Naive thymus-derived CD8-positive, alpha-beta T cell (primary cell): ENCODE measurements around the gene KRTAP13-2. TPM values are rescaled to one million over a fixed set of nuclear protein-coding genes. Genes with fewer than 3 reads are reported as not detected.

Source experiments
- ATAC-seq, 2 donors: fragments of 150-1000 bp; cut with Tn5 transposase in 1 of 2; sonication (Bioruptor Pico), chemical (Tn5 transposase) in 1 of 2; 1 replicate in 1 of 2; 2 replicates in 1 of 2; pipeline ENCODE4 v1.10.0; 2021; ENCODE audit warnings: mild to moderate bottlenecking in 2 of 2, moderate library complexity in 2 of 2
- POLR2A ChIA-PET: fragments of 350-600 bp; sonication (Branson Sonifier 250); formaldehyde crosslinking; loops from one replicate; lab custom pipeline; 2021; ENCODE audit warnings: antibody characterized with exemption; lab: Charles Lee
- DNase-seq, 10 donors: peaks; one replicate each; pipeline versions ENCODE4 v3.0.0 to v3.0.0-alpha.2; 2020 to 2022
- H3K27ac Mint-ChIP-seq, 10 donors: one replicate each; pipeline ENCODE4 v1.8.0; 2020 to 2022; ENCODE audit warnings: mild to moderate bottlenecking in 10 of 10, mixed read lengths in 10 of 10, moderate library complexity in 4 of 10, inconsistent platforms in 1 of 10
- H3K27me3 Mint-ChIP-seq, 5 donors: one replicate each; pipeline ENCODE4 v1.8.0; 2021 to 2022; ENCODE audit warnings: mixed read lengths in 5 of 5
- H3K36me3 Mint-ChIP-seq, 3 donors: one replicate each; pipeline ENCODE4 v1.8.0; 2020 to 2022; ENCODE audit warnings: mixed read lengths in 3 of 3, mild to moderate bottlenecking in 2 of 3, inconsistent platforms in 1 of 3
- H3K4me1 Mint-ChIP-seq, 4 donors: one replicate each; pipeline ENCODE4 v1.8.0; 2021 to 2022; ENCODE audit warnings: mixed read lengths in 4 of 4
- H3K4me3 Mint-ChIP-seq, 10 donors: one replicate each; pipeline ENCODE4 v1.8.0; 2020 to 2022; ENCODE audit warnings: mild to moderate bottlenecking in 10 of 10, mixed read lengths in 10 of 10, moderate library complexity in 6 of 10, inconsistent platforms in 1 of 10
- H3K9me3 Mint-ChIP-seq, 9 donors: one replicate each; pipeline ENCODE4 v1.8.0; 2020 to 2022; ENCODE audit warnings: mixed read lengths in 9 of 9, mild to moderate bottlenecking in 3 of 9, inconsistent platforms in 1 of 9, moderate library complexity in 1 of 9
- microRNA-seq: library from miRNA; unstranded; fragments of <30 nt; microRNA quantifications from one replicate; pipeline ENCODE4 v1.2.0, GENCODE V29; 2022; ENCODE audit warnings: borderline microRNAs expressed
- polyA plus RNA-seq, 3 donors: library from polyadenylated mRNA; unstranded; fragments of 300-500 nt; fragmentation: Illumina TruSeq; gene quantifications; one replicate each; pipeline ENCODE4 v1.2.3, GENCODE V29; 2021
- total RNA-seq, 8 experiments: library from RNA in 2 of 8; stranded (reverse) in 2 of 8; gene quantifications; one replicate each; pipeline ENCODE4 v1.2.3 and lab custom pipeline; 2021 to 2026

KRTAP13-2 gene
- total and polyA plus RNA-seq, 5 experiments from 2014 or later: not detected

- Mint-ChIP-seq H3K27me3 (peaks cover 3 to 15% (median 4%) of the 10 kb centered on the region in 5 donors), H3K4me1 (no peaks in the 10 kb centered on the region), H3K9me3 (no peaks in the 10 kb centered on the region), H3K36me3 (no peaks in the 10 kb centered on the region), H3K27ac (no peak overlapping the region), H3K4me3 (no peak overlapping the region)
- DNase-seq (peak in 9 of 10 donors; percentile 1 to 58 (median 18)), ATAC-seq (no peak)
- POLR2A ChIA-PET: no interaction called here
These were observed 31.1 kb downstream of the KRTAP13-2 start for GRCh38 chr21:30340714-30341573.

- H3K36me3 Mint-ChIP-seq: no peaks in the 10 kb centered on the region
- DNase-seq: no peak
- peaks cover 3 to 10% (median 4%) of the 10 kb centered on the region in 5 donors for H3K27me3 Mint-ChIP-seq
- ATAC-seq: no peak
- no peaks in the 10 kb centered on the region for H3K9me3 Mint-ChIP-seq
- H3K4me3 Mint-ChIP-seq: no peak overlapping the region
- POLR2A ChIA-PET: interaction anchor here (0.7 kb wide), 2 partner anchors 25 to 95 kb away, joined by 3 to 6 read pairs; no protein-coding TSS in a partner anchor
- no peaks in the 10 kb centered on the region for H3K4me1 Mint-ChIP-seq
- no peak overlapping the region for H3K27ac Mint-ChIP-seq
These were observed 33.4 kb downstream of the KRTAP13-2 start for GRCh38 chr21:30338717-30339116.

GRCh38 chr21:30337772-30338171 is 34.3 kb downstream of the KRTAP13-2 start:
- Mint-ChIP-seq H3K4me1 (no peaks in the 10 kb centered on the region), H3K4me3 (no peak overlapping the region), H3K27me3 (peaks cover 3 to 10% (median 4%) of the 10 kb centered on the region in 5 donors), H3K36me3 (no peaks in the 10 kb centered on the region), H3K9me3 (no peaks in the 10 kb centered on the region), H3K27ac (no peak overlapping the region)
- POLR2A ChIA-PET: no interaction called here
- ATAC-seq (no peak), DNase-seq (no peak)

- no peak within 1 kb of the TSS for H3K4me3 Mint-ChIP-seq
- no peak for DNase-seq
- POLR2A ChIA-PET: no interaction called here
These were observed 34.8 kb downstream of the KRTAP13-2 start, which contains the start of gene KRTAP27-1 for GRCh38 chr21:30337276-30337744. TSS of gene KRTAP27-1 (minus strand) at chr21:30337694. CDS start at chr21:30337668, 26 bp downstream.

GRCh38 chr21:30336596-30336995 is 35.5 kb downstream of the KRTAP13-2 start:
- Mint-ChIP-seq H3K27ac (no peak overlapping the region), H3K27me3 (peaks cover 0 to 2% (median 0%) of the 10 kb centered on the region in 5 donors), H3K4me1 (no peaks in the 10 kb centered on the region), H3K36me3 (no peaks in the 10 kb centered on the region), H3K4me3 (no peak overlapping the region), H3K9me3 (no peaks in the 10 kb centered on the region)
- POLR2A ChIA-PET: no interaction called here
- DNase-seq (no peak), ATAC-seq (no peak)

More at GRCh38 chr21:30337276-30337744, 34.8 kb downstream of the KRTAP13-2 start, which contains the start of gene KRTAP27-1:
- Mint-ChIP-seq H3K9me3 (no peaks in the 10 kb centered on the region), H3K36me3 (no peaks in the 10 kb centered on the region), H3K27ac (no peak within 1 kb of the TSS), H3K4me1 (no peaks in the 10 kb centered on the region), H3K27me3 (peaks cover 3 to 8% (median 4%) of the 10 kb centered on the region in 5 donors)
- ATAC-seq: no peak

GRCh38 chr21:30333736-30334135 is 38.3 kb downstream of the KRTAP13-2 start:
- Mint-ChIP-seq H3K27ac (no peak overlapping the region), H3K4me3 (no peak overlapping the region), H3K36me3 (no peaks in the 10 kb centered on the region), H3K4me1 (no peaks in the 10 kb centered on the region), H3K9me3 (no peaks in the 10 kb centered on the region), H3K27me3 (peaks cover 0 to 7% (median 0%) of the 10 kb centered on the region in 5 donors)
- DNase-seq: no peak
- no peak for ATAC-seq
- POLR2A ChIA-PET: no interaction called here

GRCh38 chr21:30332681-30333080 is 39.4 kb downstream of the KRTAP13-2 start:
- Mint-ChIP-seq H3K27ac (no peak overlapping the region), H3K4me1 (no peaks in the 10 kb centered on the region), H3K27me3 (peaks cover 0 to 8% (median 0%) of the 10 kb centered on the region in 5 donors), H3K36me3 (no peaks in the 10 kb centered on the region), H3K4me3 (no peak overlapping the region), H3K9me3 (peaks cover 0 to 8% (median 0%) of the 10 kb centered on the region in 9 donors)
- DNase-seq (no peak), ATAC-seq (no peak)
- POLR2A ChIA-PET: no interaction called here

- Mint-ChIP-seq H3K4me3 (no peak overlapping the region), H3K36me3 (peaks cover 0 to 19% (median 0%) of the 10 kb centered on the region in 3 donors), H3K9me3 (peaks cover 0 to 31% (median 12%) of the 10 kb centered on the region in 9 donors), H3K27me3 (peaks cover 0 to 19% (median 3%) of the 10 kb centered on the region in 5 donors), H3K27ac (no peak overlapping the region), H3K4me1 (no peaks in the 10 kb centered on the region)
- no peak for DNase-seq
- POLR2A ChIA-PET: no interaction called here
- no peak for ATAC-seq
These were observed 42.7 kb downstream of the KRTAP13-2 start for GRCh38 chr21:30329203-30329875.

- ATAC-seq: no peak
- Mint-ChIP-seq H3K4me3 (no peak overlapping the region), H3K36me3 (peaks cover 0 to 19% (median 0%) of the 10 kb centered on the region in 3 donors), H3K27ac (no peak overlapping the region), H3K27me3 (peaks cover 0 to 22% (median 3%) of the 10 kb centered on the region in 5 donors), H3K4me1 (no peaks in the 10 kb centered on the region), H3K9me3 (peaks cover 0 to 31% (median 15%) of the 10 kb centered on the region in 9 donors)
- no peak for DNase-seq
- POLR2A ChIA-PET: no interaction called here
These were observed 45.7 kb downstream of the KRTAP13-2 start for GRCh38 chr21:30326390-30326789.

Small RNAs within 50 kb of the gene (microRNA-seq; reads per million reads assigned to microRNA genes)
- not detected for gene MIR4327

Other genes starting within 250 kb of the KRTAP13-2 start
- not detected for gene CLDN17, start 205.5 kb downstream of the KRTAP13-2 start, total RNA-seq
- not detected for gene CLDN17, start 205.5 kb downstream of the KRTAP13-2 start, polyA plus RNA-seq
- gene CLDN8, start 156.2 kb downstream of the KRTAP13-2 start, total RNA-seq: not detected
- gene CLDN8, start 156.2 kb downstream of the KRTAP13-2 start, polyA plus RNA-seq: not detected
- gene KRTAP24-1, start 89.3 kb downstream of the KRTAP13-2 start, total RNA-seq: not detected
- gene KRTAP24-1, start 89.3 kb downstream of the KRTAP13-2 start, polyA plus RNA-seq: not detected
- not detected for gene KRTAP25-1, start 82.8 kb downstream of the KRTAP13-2 start, total RNA-seq
- gene KRTAP25-1, start 82.8 kb downstream of the KRTAP13-2 start, polyA plus RNA-seq: not detected
- gene KRTAP26-1, start 52.0 kb downstream of the KRTAP13-2 start, total RNA-seq: not detected
- gene KRTAP26-1, start 52.0 kb downstream of the KRTAP13-2 start, polyA plus RNA-seq: not detected
- not detected for gene KRTAP27-1, start 34.6 kb downstream of the KRTAP13-2 start, total RNA-seq
- not detected for gene KRTAP27-1, start 34.6 kb downstream of the KRTAP13-2 start, polyA plus RNA-seq
- gene KRTAP23-1, start 23.7 kb downstream of the KRTAP13-2 start, total RNA-seq: not detected
- not detected for gene KRTAP23-1, start 23.7 kb downstream of the KRTAP13-2 start, polyA plus RNA-seq
- gene KRTAP13-1, start 23.8 kb upstream of the KRTAP13-2 start, total RNA-seq: not detected
- not detected for gene KRTAP13-1, start 23.8 kb upstream of the KRTAP13-2 start, polyA plus RNA-seq
- not detected for gene KRTAP13-3, start 53.7 kb upstream of the KRTAP13-2 start, total RNA-seq
- not detected for gene KRTAP13-3, start 53.7 kb upstream of the KRTAP13-2 start, polyA plus RNA-seq
- not detected for gene KRTAP13-4, start 57.9 kb upstream of the KRTAP13-2 start, total RNA-seq
- gene KRTAP13-4, start 57.9 kb upstream of the KRTAP13-2 start, polyA plus RNA-seq: not detected
- not detected for gene KRTAP15-1, start 68.0 kb upstream of the KRTAP13-2 start, total RNA-seq
- gene KRTAP15-1, start 68.0 kb upstream of the KRTAP13-2 start, polyA plus RNA-seq: not detected
- gene KRTAP19-1, start 108.1 kb upstream of the KRTAP13-2 start, total RNA-seq: not detected
- gene KRTAP19-1, start 108.1 kb upstream of the KRTAP13-2 start, polyA plus RNA-seq: not detected
- gene KRTAP19-2, start 115.2 kb upstream of the KRTAP13-2 start, total RNA-seq: not detected
- gene KRTAP19-2, start 115.2 kb upstream of the KRTAP13-2 start, polyA plus RNA-seq: not detected
- gene KRTAP19-3, start 119.7 kb upstream of the KRTAP13-2 start, total RNA-seq: not detected
- not detected for gene KRTAP19-3, start 119.7 kb upstream of the KRTAP13-2 start, polyA plus RNA-seq
- not detected for gene KRTAP19-4, start 124.9 kb upstream of the KRTAP13-2 start, total RNA-seq
- gene KRTAP19-4, start 124.9 kb upstream of the KRTAP13-2 start, polyA plus RNA-seq: not detected
- not detected for gene KRTAP19-5, start 129.9 kb upstream of the KRTAP13-2 start, total RNA-seq
- gene KRTAP19-5, start 129.9 kb upstream of the KRTAP13-2 start, polyA plus RNA-seq: not detected
- gene KRTAP19-6, start 169.6 kb upstream of the KRTAP13-2 start, total RNA-seq: not detected
- not detected for gene KRTAP19-6, start 169.6 kb upstream of the KRTAP13-2 start, polyA plus RNA-seq
- gene KRTAP19-7, start 189.0 kb upstream of the KRTAP13-2 start, total RNA-seq: not detected
- gene KRTAP19-7, start 189.0 kb upstream of the KRTAP13-2 start, polyA plus RNA-seq: not detected
- gene KRTAP22-2, start 218.1 kb upstream of the KRTAP13-2 start, total RNA-seq: not detected
- gene KRTAP22-2, start 218.1 kb upstream of the KRTAP13-2 start, polyA plus RNA-seq: not detected
- not detected for gene KRTAP6-3, start 220.2 kb upstream of the KRTAP13-2 start, total RNA-seq
- not detected for gene KRTAP6-3, start 220.2 kb upstream of the KRTAP13-2 start, polyA plus RNA-seq
- gene KRTAP6-2, start 226.6 kb upstream of the KRTAP13-2 start, total RNA-seq: not detected
- not detected for gene KRTAP6-2, start 226.6 kb upstream of the KRTAP13-2 start, polyA plus RNA-seq
- not detected for gene KRTAP22-1, start 228.8 kb upstream of the KRTAP13-2 start, total RNA-seq
- not detected for gene KRTAP22-1, start 228.8 kb upstream of the KRTAP13-2 start, polyA plus RNA-seq
- not detected for gene KRTAP6-1, start 241.7 kb upstream of the KRTAP13-2 start, total RNA-seq
- gene KRTAP6-1, start 241.7 kb upstream of the KRTAP13-2 start, polyA plus RNA-seq: not detected
- gene KRTAP20-1, start 244.2 kb upstream of the KRTAP13-2 start, total RNA-seq: not detected
- not detected for gene KRTAP20-1, start 244.2 kb upstream of the KRTAP13-2 start, polyA plus RNA-seq
- not detected for gene KRTAP20-4, start 248.4 kb upstream of the KRTAP13-2 start, total RNA-seq
- not detected for gene KRTAP20-4, start 248.4 kb upstream of the KRTAP13-2 start, polyA plus RNA-seq